Stomach smooth muscle (tissue), 2 donors: ENCODE data around the gene UBE2D1.

ENCODE experiments used
- H3K27ac ChIP-seq: one replicate; pipeline ENCODE4 v1.7.0; 2013; ENCODE audit warnings: mild to moderate bottlenecking, low read length, inconsistent platforms
- H3K27me3 ChIP-seq, 2 donors: one replicate each; pipeline ENCODE4 v1.7.0; 2013; ENCODE audit warnings: low read length in 2 of 2; ENCODE audit not compliant: insufficient read depth in 2 of 2, control insufficient read depth in 1 of 2
- H3K36me3 ChIP-seq, 2 donors: one replicate each; pipeline ENCODE4 v1.7.0; 2013; ENCODE audit warnings: low read length in 2 of 2; ENCODE audit not compliant: control insufficient read depth in 2 of 2, insufficient read depth in 2 of 2
- H3K4me1 ChIP-seq: one replicate; pipeline ENCODE4 v1.7.0; 2013; ENCODE audit warnings: low read length; ENCODE audit not compliant: control insufficient read depth, insufficient read depth
- H3K4me3 ChIP-seq, 2 donors: one replicate each; pipeline ENCODE4 v1.7.0; 2013; ENCODE audit warnings: low read length in 2 of 2
- H3K9ac ChIP-seq, 2 donors: one replicate each; pipeline ENCODE4 v1.7.0; 2013; ENCODE audit warnings: low read length in 2 of 2, mild to moderate bottlenecking in 1 of 2
- H3K9me3 ChIP-seq, 2 donors: one replicate each; pipeline ENCODE4 v1.7.0; 2013; ENCODE audit warnings: low read length in 2 of 2; ENCODE audit not compliant: control insufficient read depth in 2 of 2
- donor health status: healthy.
- donor health status: Pancreatic carcinoma.

Gene UBE2D1

GRCh38 chr10:58318346-58318745 lies 16.5 kb upstream of the UBE2D1 start:
- no peaks in the 10 kb centered on the region for H3K27me3 ChIP-seq
- H3K36me3 ChIP-seq, result no peaks in the 10 kb centered on the region
- no peak overlapping the region for H3K9ac ChIP-seq
- H3K9me3 ChIP-seq, result no peaks in the 10 kb centered on the region
- no peak overlapping the region for H3K4me3 ChIP-seq
- no peak overlapping the region for H3K27ac ChIP-seq
- no peaks in the 10 kb centered on the region for H3K4me1 ChIP-seq

- Histone ChIP-seq H3K27ac (no peak overlapping the region), H3K9me3 (no peaks in the 10 kb centered on the region), H3K27me3 (no peaks in the 10 kb centered on the region), H3K9ac (no peak overlapping the region), H3K4me3 (no peak overlapping the region), H3K4me1 (no peaks in the 10 kb centered on the region), H3K36me3 (no peaks in the 10 kb centered on the region)
Measured at GRCh38 chr10:58319599-58319998, 15.2 kb upstream of the UBE2D1 start.

DNA sequence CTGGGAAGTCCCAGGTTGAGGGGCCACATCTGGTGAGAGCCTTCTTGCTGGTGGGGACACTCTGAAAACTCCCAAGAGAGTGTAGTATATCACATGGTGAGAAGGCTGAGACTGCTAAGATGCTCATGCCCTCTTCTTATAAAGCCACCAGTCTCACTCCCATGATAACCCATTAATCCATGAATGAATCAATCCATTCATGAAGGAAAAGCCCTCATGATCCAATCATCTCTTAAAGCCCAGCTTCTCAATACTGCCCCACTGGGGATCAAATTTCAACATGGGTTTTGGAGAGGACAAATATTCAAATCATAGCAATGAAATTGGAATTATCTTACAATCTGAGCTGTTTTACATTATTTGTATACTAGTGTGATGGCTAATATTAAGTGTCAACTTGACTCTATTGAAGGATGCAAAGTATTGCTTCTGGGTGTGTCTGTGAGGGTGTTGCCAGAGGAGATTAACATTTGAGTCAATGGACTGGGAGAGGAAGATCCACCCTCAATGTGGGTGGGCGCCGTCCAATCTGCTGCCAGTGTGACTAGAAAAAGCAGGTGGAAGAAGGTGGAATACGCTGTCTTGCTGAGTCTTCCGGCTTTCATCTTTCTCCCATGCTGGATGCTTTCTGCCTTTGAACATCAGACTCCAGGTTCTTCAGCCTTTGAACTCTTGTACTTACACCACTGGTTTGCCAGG lies 14.3 kb upstream of the UBE2D1 start:
- no peaks in the 10 kb centered on the region for H3K9me3 ChIP-seq
- no peaks in the 10 kb centered on the region for H3K4me1 ChIP-seq
- H3K9ac ChIP-seq, result no peak overlapping the region
- no peak overlapping the region for H3K27ac ChIP-seq
- H3K4me3 ChIP-seq, result no peak overlapping the region
- H3K27me3 ChIP-seq, result no peaks in the 10 kb centered on the region
- no peaks in the 10 kb centered on the region for H3K36me3 ChIP-seq

GRCh38 chr10:58322072-58322834 lies 12.6 kb upstream of the UBE2D1 start:
- H3K27ac ChIP-seq, result no peak overlapping the region
- H3K4me1 ChIP-seq, result no peaks in the 10 kb centered on the region
- no peaks in the 10 kb centered on the region for H3K9me3 ChIP-seq
- no peak overlapping the region for H3K4me3 ChIP-seq
- H3K9ac ChIP-seq, result no peak overlapping the region
- no peaks in the 10 kb centered on the region for H3K36me3 ChIP-seq
- H3K27me3 ChIP-seq, result peaks cover 2 to 4% of the 10 kb centered on the region in 2 donors

DNA sequence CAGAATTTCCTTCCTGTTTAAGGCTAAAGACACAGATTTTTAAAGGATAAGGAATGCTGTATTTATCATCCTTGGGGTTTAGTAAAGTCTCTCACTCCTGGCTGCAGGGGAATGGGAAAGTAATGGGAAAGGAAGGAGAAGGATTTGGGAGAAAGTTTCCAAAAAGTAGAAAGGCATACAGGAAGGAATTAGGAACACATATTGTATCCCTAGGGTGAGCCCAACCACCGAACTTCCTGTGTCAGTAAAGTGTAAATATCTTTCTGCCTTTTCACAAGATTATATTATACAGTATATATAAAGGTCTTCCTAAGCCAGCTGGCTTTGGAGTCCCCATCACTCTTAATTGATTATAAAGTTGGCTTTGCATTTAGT lies 12.0 kb upstream of the UBE2D1 start:
- Histone ChIP-seq H3K36me3 (no peaks in the 10 kb centered on the region), H3K27ac (no peak overlapping the region), H3K9me3 (no peaks in the 10 kb centered on the region), H3K4me1 (no peaks in the 10 kb centered on the region), H3K4me3 (no peak overlapping the region), H3K27me3 (peaks cover 2 to 4% of the 10 kb centered on the region in 2 donors), H3K9ac (no peak overlapping the region)

GRCh38 chr10:58326967-58327381 lies 7.8 kb upstream of the UBE2D1 start:
- Histone ChIP-seq H3K9ac (no peak overlapping the region), H3K4me1 (no peaks in the 10 kb centered on the region), H3K27ac (no peak overlapping the region), H3K9me3 (no peaks in the 10 kb centered on the region), H3K27me3 (peaks cover 2 to 4% of the 10 kb centered on the region in 2 donors), H3K36me3 (no peaks in the 10 kb centered on the region), H3K4me3 (peak overlapping the region in 1 of 2 donors; percentile 1)

DNA sequence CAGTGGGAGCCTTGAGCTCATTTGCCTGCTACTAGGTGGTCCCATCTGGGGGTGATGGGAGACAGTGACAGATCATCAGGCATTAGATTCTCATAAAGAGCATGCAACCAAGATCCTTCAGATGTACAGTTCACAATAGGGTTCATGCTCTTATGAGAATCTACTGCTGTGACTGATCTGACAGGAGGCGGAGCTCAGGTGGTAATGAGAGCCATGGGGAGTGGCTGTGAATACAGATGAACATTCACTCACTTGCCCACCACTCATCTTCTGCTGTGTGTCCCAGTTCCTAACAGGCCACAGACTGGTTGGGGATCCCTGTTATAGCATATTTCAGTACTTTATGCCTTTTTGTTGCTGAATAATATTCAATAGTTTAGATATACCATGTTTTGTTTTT lies 6.6 kb upstream of the UBE2D1 start:
- Histone ChIP-seq H3K9me3 (no peaks in the 10 kb centered on the region), H3K4me1 (no peaks in the 10 kb centered on the region), H3K4me3 (no peak overlapping the region), H3K9ac (no peak overlapping the region), H3K27ac (no peak overlapping the region), H3K36me3 (no peaks in the 10 kb centered on the region), H3K27me3 (peaks cover 2 to 4% of the 10 kb centered on the region in 2 donors)

- Histone ChIP-seq H3K4me3 (no peak overlapping the region), H3K9me3 (no peaks in the 10 kb centered on the region), H3K4me1 (no peaks in the 10 kb centered on the region), H3K27me3 (peaks cover 2 to 4% of the 10 kb centered on the region in 2 donors), H3K36me3 (no peaks in the 10 kb centered on the region), H3K27ac (no peak overlapping the region), H3K9ac (no peak overlapping the region)
Measured at GRCh38 chr10:58330431-58330830, 4.4 kb upstream of the UBE2D1 start.

- Histone ChIP-seq H3K9ac (no peak overlapping the region), H3K9me3 (no peaks in the 10 kb centered on the region), H3K36me3 (no peaks in the 10 kb centered on the region), H3K27ac (no peak overlapping the region), H3K4me3 (no peak overlapping the region), H3K27me3 (peaks cover 2 to 3% of the 10 kb centered on the region in 2 donors), H3K4me1 (peaks cover 2% of the 10 kb centered on the region)
Measured at GRCh38 chr10:58331646-58332045, 3.2 kb upstream of the UBE2D1 start.

- peak overlapping the region; percentile 71 to 84 for H3K9ac ChIP-seq
- no peak overlapping the region for H3K27ac ChIP-seq
- no peaks in the 10 kb centered on the region for H3K27me3 ChIP-seq
- no peaks in the 10 kb centered on the region for H3K36me3 ChIP-seq
- peaks cover 2% of the 10 kb centered on the region for H3K4me1 ChIP-seq
- peak overlapping the region; percentile 81 to 86 for H3K4me3 ChIP-seq
- no peaks in the 10 kb centered on the region for H3K9me3 ChIP-seq
Measured at GRCh38 chr10:58335306-58336005, 650 bp downstream of the UBE2D1 start.
